Mesenchymal stem cell (in vitro differentiated cells and primary cell): ENCODE results near the gene GLI3.

Experiments used
- DNase-seq: peaks from one replicate; pipeline ENCODE4 v3.0.0-alpha.2; 2013
- H2AFZ ChIP-seq: one replicate; pipeline ENCODE4 v1.6.1; 2013; ENCODE audit warnings: low read depth, mild to moderate bottlenecking, control low read depth, inconsistent platforms, low read length, moderate library complexity
- H2AK5ac ChIP-seq: 2 replicates; pipeline ENCODE4 v1.6.1; 2013; ENCODE audit warnings: low read length, moderate library complexity, mild to moderate bottlenecking, inconsistent platforms; ENCODE audit not compliant: severe bottlenecking
- H2BK120ac ChIP-seq: one replicate; pipeline ENCODE4 v1.6.1; 2013; ENCODE audit warnings: low read depth, mild to moderate bottlenecking, inconsistent platforms, low read length, moderate library complexity
- H2BK12ac ChIP-seq, 2 experiments: one replicate each; pipeline ENCODE4 v1.6.1; 2013; ENCODE audit warnings: inconsistent platforms in 2 of 2, low read length in 2 of 2, mild to moderate bottlenecking in 2 of 2, moderate library complexity in 2 of 2, control low read depth in 1 of 2
- H2BK15ac ChIP-seq: one replicate; pipeline ENCODE4 v1.6.1; 2013; ENCODE audit warnings: mild to moderate bottlenecking, low read depth, inconsistent platforms; ENCODE audit not compliant: poor library complexity, severe bottlenecking
- H2BK5ac ChIP-seq: 2 replicates; pipeline ENCODE4 v1.6.1; 2013; ENCODE audit warnings: low read depth, mild to moderate bottlenecking, low read length, control low read depth, inconsistent platforms; ENCODE audit not compliant: poor library complexity, severe bottlenecking
- H3K14ac ChIP-seq, 2 experiments: one replicate each; pipeline ENCODE4 v1.6.1; 2013; ENCODE audit warnings: inconsistent platforms in 2 of 2, low read length in 2 of 2, control low read depth in 1 of 2, mild to moderate bottlenecking in 1 of 2, moderate library complexity in 1 of 2
- H3K18ac ChIP-seq, 2 experiments: one replicate each; pipeline ENCODE4 v1.6.1; 2013; ENCODE audit warnings: inconsistent platforms in 2 of 2, low read length in 2 of 2, control low read depth in 1 of 2, low read depth in 1 of 2, mild to moderate bottlenecking in 1 of 2
- H3K23ac ChIP-seq, 2 experiments: one replicate each; pipeline ENCODE4 v1.6.1; 2013; ENCODE audit warnings: inconsistent platforms in 2 of 2, low read length in 2 of 2, mild to moderate bottlenecking in 2 of 2, moderate library complexity in 2 of 2, control low read depth in 1 of 2
- H3K27ac ChIP-seq: 2 replicates; pipeline ENCODE4 v1.5.1; 2013; ENCODE audit warnings: mild to moderate bottlenecking, moderate library complexity, low read length, control low read depth, inconsistent platforms; ENCODE audit not compliant: poor library complexity, severe bottlenecking
- H3K27me3 ChIP-seq, 2 experiments: 2 replicates each; pipeline versions ENCODE4 v1.6.1 to v1.7.0; 2013; ENCODE audit warnings: low read length in 2 of 2, mild to moderate bottlenecking in 2 of 2, moderate library complexity in 2 of 2, control low read depth in 1 of 2, inconsistent platforms in 1 of 2; ENCODE audit not compliant: control insufficient read depth in 1 of 2, insufficient read depth in 1 of 2
- H3K36me3 ChIP-seq, 2 experiments: 2 replicates each; pipeline versions ENCODE4 v1.6.1 to v1.7.0; 2013; ENCODE audit warnings: low read length in 2 of 2, control low read depth in 1 of 2, inconsistent platforms in 1 of 2, low read depth in 1 of 2, mild to moderate bottlenecking in 1 of 2; ENCODE audit not compliant: insufficient read depth in 2 of 2, control insufficient read depth in 1 of 2
- H3K4ac ChIP-seq, 2 experiments: one replicate each; pipeline ENCODE4 v1.6.1; 2013; ENCODE audit warnings: inconsistent platforms in 2 of 2, low read length in 2 of 2, mild to moderate bottlenecking in 2 of 2, moderate library complexity in 2 of 2, control low read depth in 1 of 2, low read depth in 1 of 2
- H3K4me1 ChIP-seq: 2 replicates; pipeline ENCODE4 v1.6.1; 2013; ENCODE audit warnings: low read depth, low read length, control low read depth; ENCODE audit not compliant: control insufficient read depth, insufficient read depth
- H3K4me2 ChIP-seq: 2 replicates; pipeline ENCODE4 v1.6.1; 2013; ENCODE audit warnings: low read length, mild to moderate bottlenecking, inconsistent platforms; ENCODE audit not compliant: poor library complexity, severe bottlenecking
- H3K4me3 ChIP-seq, 2 experiments: 2 replicates each; pipeline versions ENCODE4 v1.5.1 to v1.7.0; 2013; ENCODE audit warnings: low read length in 2 of 2, mild to moderate bottlenecking in 2 of 2, control low read depth in 1 of 2, low read depth in 1 of 2; ENCODE audit not compliant: insufficient read depth in 1 of 2
- H3K79me1 ChIP-seq: replicated peaks from 2 replicates; pipeline ENCODE4 v1.6.1; 2013; ENCODE audit warnings: mild to moderate bottlenecking, control low read depth, low read length, inconsistent platforms; ENCODE audit not compliant: poor library complexity, severe bottlenecking
- H3K9ac ChIP-seq: 2 replicates; pipeline ENCODE4 v1.7.0; 2013; ENCODE audit warnings: mild to moderate bottlenecking, low read length, moderate library complexity
- H3K9me3 ChIP-seq: 2 replicates; pipeline ENCODE4 v1.7.0; 2013; ENCODE audit warnings: mild to moderate bottlenecking, low read length; ENCODE audit not compliant: control insufficient read depth
- H4K8ac ChIP-seq: one replicate; pipeline ENCODE4 v1.6.1; 2013; ENCODE audit warnings: inconsistent platforms, mild to moderate bottlenecking, low read length, moderate library complexity
- H4K91ac ChIP-seq: one replicate; pipeline ENCODE4 v1.6.1; 2013; ENCODE audit warnings: mild to moderate bottlenecking, low read length, inconsistent platforms
- WGBS: methylation state at CpG from one replicate; pipeline ENCODE4 v1.1.7; 2013; ENCODE audit warnings: mixed read lengths; 5-methylcytosine and 5-hydroxymethylcytosine counted together

The GLI3 gene

DNA sequence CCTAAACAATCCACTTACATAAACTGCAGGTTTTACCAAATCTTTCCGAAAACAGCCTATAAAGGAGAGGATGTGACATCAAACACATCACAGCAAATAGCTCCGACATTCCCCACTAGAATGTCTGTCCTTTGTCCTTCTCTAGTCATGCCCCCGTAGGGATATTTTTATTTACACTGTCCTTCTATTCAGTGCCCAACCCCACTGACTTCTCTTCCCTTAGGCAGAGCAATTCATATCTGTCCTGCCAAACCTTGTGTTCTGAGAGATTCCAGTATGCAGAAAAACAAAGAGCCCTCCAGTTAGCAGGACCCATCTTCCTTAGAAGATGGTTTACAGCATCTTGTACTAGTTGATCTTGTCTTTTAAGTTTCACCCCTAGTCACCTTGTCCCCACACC, 5.4 kb upstream of the GLI3 start:
- Histone ChIP-seq H3K23ac (no peak overlapping the region), H3K14ac (no peak overlapping the region), H2BK15ac (no peak overlapping the region), H2BK120ac (no peak overlapping the region), H3K27ac (no peak overlapping the region), H4K91ac (no peak overlapping the region), H3K4ac (no peak overlapping the region), H3K9ac (no peak overlapping the region), H3K18ac (no peak overlapping the region), H3K4me3 (no peak overlapping the region), H4K8ac (no peak overlapping the region), H3K4me2 (no peak overlapping the region), H3K27me3 (no peaks in the 10 kb centered on the region), H3K79me1 (no peaks in the 10 kb centered on the region), H2BK5ac (no peak overlapping the region), H2AK5ac (no peak overlapping the region), H2BK12ac (no peak overlapping the region), H3K36me3 (no peaks in the 10 kb centered on the region), H2AFZ (no peak overlapping the region), H3K4me1 (peaks cover 9% of the 10 kb centered on the region), H3K9me3 (no peaks in the 10 kb centered on the region)
- no peak for DNase-seq
- WGBS, result 95% methylated on average over 3 of the region's 3 CpGs

DNA sequence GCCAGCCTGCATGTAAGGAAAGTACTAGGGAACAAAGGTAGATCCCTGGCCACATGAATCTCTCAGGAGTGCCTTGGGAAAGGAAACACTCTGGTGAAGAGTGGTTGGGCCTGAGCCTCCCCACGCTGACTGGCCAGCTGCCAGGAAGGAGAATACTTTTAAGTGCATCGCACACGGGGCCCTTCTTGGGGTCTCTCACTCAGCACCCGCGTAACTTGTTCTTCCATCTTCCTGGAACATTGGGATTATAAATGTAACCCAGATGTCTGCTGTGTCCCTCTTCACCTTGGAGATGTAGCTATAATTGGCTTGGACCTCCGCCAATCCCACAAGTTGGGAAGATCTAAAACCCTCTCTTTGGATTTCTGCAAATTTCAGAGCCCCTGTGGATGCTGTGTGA, 4.4 kb upstream of the GLI3 start:
- no peak overlapping the region for H3K14ac ChIP-seq
- WGBS, result 92% methylated on average over 6 of the region's 6 CpGs
- H3K79me1 ChIP-seq, result no peaks in the 10 kb centered on the region
- no peak overlapping the region for H3K23ac ChIP-seq
- no peak overlapping the region for H3K27ac ChIP-seq
- no peak overlapping the region for H2BK120ac ChIP-seq
- peaks cover 8% of the 10 kb centered on the region for H3K4me1 ChIP-seq
- H2AFZ ChIP-seq, result no peak overlapping the region
- H3K4me2 ChIP-seq, result no peak overlapping the region
- H3K9me3 ChIP-seq, result no peaks in the 10 kb centered on the region
- no peak overlapping the region for H2BK5ac ChIP-seq
- H2AK5ac ChIP-seq, result no peak overlapping the region
- no peak overlapping the region for H4K8ac ChIP-seq
- no peak overlapping the region for H2BK12ac ChIP-seq
- H3K36me3 ChIP-seq, result no peaks in the 10 kb centered on the region
- DNase-seq, result no peak
- no peak overlapping the region for H4K91ac ChIP-seq
- H3K9ac ChIP-seq, result no peak overlapping the region
- H3K4ac ChIP-seq, result no peak overlapping the region
- no peaks in the 10 kb centered on the region for H3K27me3 ChIP-seq
- H3K4me3 ChIP-seq, result no peak overlapping the region
- peak overlapping the region; percentile 80 for H2BK15ac ChIP-seq
- H3K18ac ChIP-seq, result peak overlapping the region in 1 of 2 experiments; percentile 4

- no peak overlapping the region for H3K18ac ChIP-seq
- no peak overlapping the region for H4K8ac ChIP-seq
- no peak overlapping the region for H2AK5ac ChIP-seq
Observed at GRCh38 chr7:42240416-42240815, 3.4 kb upstream of the GLI3 start.

GRCh38 chr7:42238709-42239366, 1.8 kb upstream of the GLI3 start:
- Histone ChIP-seq H3K4me2 (peak overlapping the region; percentile 92), H3K9ac (peak overlapping the region; percentile 83), H3K79me1 (peaks cover 7% of the 10 kb centered on the region), H3K36me3 (no peaks in the 10 kb centered on the region), H3K4me1 (peaks cover 10% of the 10 kb centered on the region), H2BK15ac (no peak overlapping the region), H3K14ac (no peak overlapping the region), H2AFZ (no peak overlapping the region), H2BK120ac (no peak overlapping the region), H3K18ac (peak overlapping the region in 1 of 2 experiments; percentile 94), H2AK5ac (no peak overlapping the region), H4K91ac (no peak overlapping the region), H2BK12ac (peak overlapping the region in 1 of 2 experiments; percentile 81), H3K4me3 (peak overlapping the region in 1 of 2 experiments; percentile 58), H3K4ac (no peak overlapping the region), H2BK5ac (no peak overlapping the region), H4K8ac (peak overlapping the region; percentile 77), H3K27me3 (no peaks in the 10 kb centered on the region), H3K23ac (no peak overlapping the region), H3K9me3 (no peaks in the 10 kb centered on the region), H3K27ac (peak overlapping the region; percentile 79)
- peak; percentile 86 for DNase-seq
- WGBS, result 17% methylated on average over 13 of the region's 15 CpGs

More at GRCh38 chr7:42240416-42240815, 3.4 kb upstream of the GLI3 start:
- H3K4me2 ChIP-seq, result no peak overlapping the region
- no peak overlapping the region for H4K91ac ChIP-seq
- no peak overlapping the region for H2BK120ac ChIP-seq
- no peak overlapping the region for H2BK12ac ChIP-seq
- H3K9ac ChIP-seq, result peak overlapping the region; percentile 83
- H3K4ac ChIP-seq, result no peak overlapping the region
- H3K27me3 ChIP-seq, result no peaks in the 10 kb centered on the region
- DNase-seq, result no peak
- no peak overlapping the region for H3K27ac ChIP-seq
- H3K14ac ChIP-seq, result no peak overlapping the region
- H2AFZ ChIP-seq, result no peak overlapping the region
- H3K79me1 ChIP-seq, result peaks cover 7% of the 10 kb centered on the region
- peak overlapping the region in 1 of 2 experiments; percentile 43 for H3K4me3 ChIP-seq
- H3K4me1 ChIP-seq, result peaks cover 12% of the 10 kb centered on the region
- H3K23ac ChIP-seq, result no peak overlapping the region
- 73% methylated on average over 2 of the region's 2 CpGs for WGBS
- H3K36me3 ChIP-seq, result no peaks in the 10 kb centered on the region
- no peak overlapping the region for H2BK5ac ChIP-seq
- no peak overlapping the region for H2BK15ac ChIP-seq
- H3K9me3 ChIP-seq, result no peaks in the 10 kb centered on the region
